Measurements from ENCODE around the gene DAB2IP.
"Not testable (repeated sequence)": the region's sequence is repeated elsewhere in the genome, so short reads cannot be mapped to it uniquely, and the experiment has no call there.

Gene DAB2IP

GRCh38 chr9:121731919-121732318 is 80.5 kb downstream of the DAB2IP start:
- DNase-seq: no peak

DNA sequence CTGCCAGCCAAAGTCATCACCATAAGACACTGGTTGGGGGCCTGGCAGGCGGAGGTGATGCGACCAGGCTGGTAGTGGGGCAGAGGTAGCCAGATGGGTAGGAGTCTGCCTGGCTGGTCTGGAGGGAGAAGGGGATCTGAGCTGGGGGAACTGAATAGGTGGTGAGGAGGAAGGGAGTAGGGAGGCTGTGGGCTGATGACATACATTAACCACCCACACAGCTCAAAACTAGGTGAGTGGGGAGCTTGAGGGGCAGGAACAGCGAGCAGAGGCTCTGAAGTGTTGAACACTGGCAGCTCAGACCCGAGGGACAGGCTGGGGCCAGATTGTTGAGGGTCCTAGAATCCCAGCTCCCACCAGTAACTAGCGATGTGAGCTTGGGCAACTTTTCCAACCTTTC is 81.0 kb downstream of the DAB2IP start:
- no peak for DNase-seq

GRCh38 chr9:121732886-121733285 is 81.5 kb downstream of the DAB2IP start:
- no peak for DNase-seq

DNA sequence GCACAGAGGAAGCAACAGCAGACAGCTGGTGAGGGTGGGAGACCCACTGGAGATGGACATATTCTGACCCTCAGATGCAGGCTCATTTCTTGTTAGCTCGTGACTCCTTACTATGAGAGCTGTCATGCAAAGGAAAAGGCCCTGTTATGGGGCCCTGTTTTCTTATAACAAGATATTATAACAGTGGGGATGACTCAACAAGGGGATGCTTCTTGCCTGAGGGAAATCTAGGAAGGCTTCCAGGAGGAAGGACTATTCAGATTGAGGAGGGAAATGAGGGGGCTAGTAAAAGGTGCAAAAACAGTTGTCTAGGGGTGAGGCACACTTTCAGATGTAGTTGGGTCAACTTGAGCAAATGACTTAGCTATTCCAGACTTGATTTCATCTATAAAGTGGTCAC is 83.0 kb downstream of the DAB2IP start:
- DNase-seq: no peak

GRCh38 chr9:121735065-121735792 is 83.8 kb downstream of the DAB2IP start:
- DNase-seq: no peak

DNA sequence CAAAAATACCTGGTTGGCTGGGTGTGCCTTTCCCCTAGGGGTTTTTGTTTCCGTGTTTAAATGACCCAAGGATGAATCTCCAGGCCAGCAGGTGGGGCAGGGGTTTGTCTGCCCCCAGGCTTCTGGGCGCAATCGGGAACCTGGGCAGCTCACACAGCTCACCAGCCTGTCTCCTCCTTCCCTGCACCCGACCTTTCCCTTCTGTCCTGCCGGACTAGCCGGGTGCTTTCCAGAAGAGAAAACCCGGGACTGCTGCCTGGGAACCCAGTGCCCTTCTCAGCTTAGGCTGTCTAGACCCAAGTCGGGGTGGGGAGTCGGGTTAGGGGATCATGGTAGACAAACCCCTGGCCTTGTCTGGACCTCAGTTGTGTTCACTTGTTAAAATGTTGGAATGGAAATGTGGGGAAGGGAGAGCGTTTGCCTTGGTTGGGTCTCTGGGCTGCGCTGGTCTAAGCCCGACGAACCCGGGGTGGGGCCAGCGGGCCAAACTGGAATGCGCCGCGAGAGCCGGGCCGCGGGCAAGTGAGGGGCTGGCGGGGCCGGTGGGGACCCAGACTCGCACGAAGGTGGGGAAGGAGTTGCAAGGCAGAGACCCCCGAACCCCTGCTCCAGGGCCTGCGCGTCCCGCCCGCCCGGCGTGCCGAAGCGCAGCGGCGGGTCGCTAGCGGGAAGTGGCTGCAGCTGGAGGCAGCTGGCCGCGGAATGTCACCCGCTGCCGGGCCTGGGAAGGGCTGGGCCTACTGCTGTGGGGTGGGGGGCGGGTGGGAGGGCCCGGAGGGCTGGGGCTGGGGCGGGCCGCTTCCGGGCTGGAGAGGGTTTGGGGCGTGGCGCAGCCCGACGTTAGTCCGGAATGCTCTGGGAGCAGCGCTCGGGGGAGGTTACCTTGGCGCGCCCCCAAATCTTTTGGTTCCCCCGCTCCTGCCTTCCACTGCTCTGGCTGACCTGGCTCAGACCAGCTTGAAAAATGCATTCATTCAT is 84.6 kb downstream of the DAB2IP start:
- DNase-seq: no peak

DNA sequence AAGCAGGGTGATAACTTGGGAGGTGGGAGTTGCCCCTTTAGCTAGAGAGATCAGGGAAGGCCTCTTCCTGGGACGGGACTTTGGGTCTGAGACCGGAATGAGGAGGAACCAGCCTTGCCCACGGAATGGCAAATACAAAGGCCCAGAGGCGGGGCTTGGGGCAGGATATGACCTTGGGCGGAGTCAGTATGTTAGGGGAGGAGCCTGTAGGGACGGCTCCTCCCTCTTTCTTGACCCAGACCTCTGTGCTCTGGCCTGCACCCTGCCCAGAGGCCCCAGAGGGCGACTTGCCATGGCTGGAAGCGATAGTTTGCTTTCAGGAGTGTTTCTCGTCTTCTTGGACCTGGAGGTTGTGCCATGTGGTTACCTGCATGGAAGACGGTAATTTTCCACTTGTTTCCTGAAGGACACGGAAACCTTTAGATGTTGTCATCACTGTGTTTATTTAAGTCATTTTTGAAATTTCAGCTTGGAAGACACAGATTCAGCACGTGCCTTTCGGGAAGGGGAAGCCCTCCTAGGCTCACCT is 85.6 kb downstream of the DAB2IP start:
- DNase-seq: no peak

- no peak for DNase-seq
These were observed 86.1 kb downstream of the DAB2IP start for GRCh38 chr9:121737481-121737931.

GRCh38 chr9:121738411-121738810 is 87.0 kb downstream of the DAB2IP start:
- no peak for DNase-seq

DNA sequence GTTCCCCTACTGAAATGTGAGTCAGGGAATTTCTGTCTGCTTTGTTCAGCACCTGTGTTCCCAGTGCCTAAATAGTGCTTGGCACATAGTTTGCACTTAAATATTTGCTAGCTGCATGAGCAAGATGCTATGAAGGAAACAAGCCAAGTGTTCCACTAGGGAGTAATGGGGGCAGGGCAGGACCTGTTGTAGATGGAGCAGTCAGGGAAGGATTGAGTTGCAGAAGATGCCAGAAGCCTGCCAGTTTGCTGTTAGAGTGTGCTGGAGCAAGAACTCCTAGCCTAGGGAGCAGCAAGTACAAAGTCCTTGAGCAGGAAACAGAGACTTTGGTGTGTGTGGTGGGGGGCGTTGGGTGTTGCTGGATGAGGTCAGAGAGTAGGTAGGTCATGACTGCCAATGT is 87.5 kb downstream of the DAB2IP start:
- DNase-seq: no peak

GRCh38 chr9:121739971-121740370 is 88.5 kb downstream of the DAB2IP start:
- no peak for DNase-seq

GRCh38 chr9:121741228-121741918 is 89.9 kb downstream of the DAB2IP start:
- DNase-seq: no peak

GRCh38 chr9:121741919-121742283 is 90.5 kb downstream of the DAB2IP start:
- DNase-seq: not testable (repeated sequence)

- no peak for DNase-seq
These were observed 91.5 kb downstream of the DAB2IP start for GRCh38 chr9:121742923-121743322.

GRCh38 chr9:121743441-121744001 is 92.1 kb downstream of the DAB2IP start:
- DNase-seq: no peak

DNA sequence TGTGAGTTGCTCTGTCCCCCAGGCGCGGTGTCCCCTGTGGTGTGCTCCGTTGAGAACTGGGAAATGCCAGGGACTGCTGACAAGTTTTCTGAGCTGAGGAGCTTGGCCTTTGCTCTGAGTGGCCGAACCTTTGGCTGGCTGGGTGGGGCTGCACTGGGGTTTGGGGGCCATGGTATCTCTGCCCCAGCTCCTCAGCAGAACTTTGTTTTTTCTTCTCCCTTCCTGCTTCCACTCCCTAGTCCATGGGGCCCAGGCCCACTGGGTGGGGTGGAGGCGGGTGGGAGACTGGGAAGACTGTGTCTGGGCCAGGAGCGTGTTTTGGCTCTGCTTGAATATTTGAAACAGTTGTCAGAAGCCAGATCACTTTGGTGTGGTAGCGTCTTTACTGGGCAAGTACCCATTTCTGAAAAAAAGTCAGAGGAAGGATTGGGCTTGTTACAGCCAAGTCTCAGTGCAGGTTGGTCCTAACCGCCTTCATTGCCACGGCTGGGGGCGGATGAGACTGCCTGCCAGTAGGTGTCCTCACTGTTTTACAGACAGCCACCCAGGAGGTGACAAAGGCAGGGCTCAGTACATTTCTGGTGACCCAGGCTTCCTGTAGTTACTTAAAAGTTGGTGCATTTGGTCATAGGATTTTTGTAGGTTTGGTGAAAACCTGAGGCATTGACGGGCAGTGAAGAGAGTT is 92.7 kb downstream of the DAB2IP start:
- DNase-seq: no peak

- DNase-seq: no peak
These were observed 93.4 kb downstream of the DAB2IP start for GRCh38 chr9:121744687-121745395.

DNA sequence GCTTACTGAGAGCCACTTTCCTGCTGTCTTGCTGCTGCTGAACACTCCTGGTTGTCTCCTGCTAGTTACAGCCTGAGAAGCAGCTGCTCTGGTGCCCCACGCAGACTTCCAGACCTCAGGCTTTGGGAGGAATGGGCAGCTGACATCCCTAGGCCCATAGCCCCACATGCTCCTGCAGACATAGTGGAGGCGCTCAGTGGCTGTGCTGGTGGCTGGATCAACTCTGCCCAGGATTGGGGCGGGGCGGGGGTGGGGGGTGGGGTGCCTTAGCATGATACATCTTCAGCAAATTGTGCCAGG is 93.9 kb downstream of the DAB2IP start:
- DNase-seq: no peak

- DNase-seq: no peak
These were observed 95.0 kb downstream of the DAB2IP start for GRCh38 chr9:121746411-121746810.

DNA sequence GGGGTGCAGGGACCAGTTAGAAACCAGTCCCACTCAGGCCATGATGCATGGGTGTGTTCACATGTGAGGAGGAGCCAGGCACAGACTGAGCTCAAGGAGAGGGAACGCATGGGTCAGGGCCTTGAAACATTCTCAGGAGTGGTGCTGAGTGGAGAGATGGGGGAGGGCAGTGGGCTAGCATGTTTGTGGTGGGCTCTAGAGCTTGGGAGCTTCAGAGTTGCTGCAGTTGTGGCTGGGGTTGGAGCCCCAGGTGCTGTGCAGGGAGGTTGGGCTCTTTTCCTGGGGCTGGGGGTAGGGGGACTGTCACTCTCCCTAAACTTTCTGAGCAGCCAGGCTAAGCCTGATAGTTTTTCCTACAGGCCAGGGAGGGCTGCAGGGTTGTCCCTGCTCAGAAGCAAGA is 95.4 kb downstream of the DAB2IP start:
- DNase-seq: no peak

DNA sequence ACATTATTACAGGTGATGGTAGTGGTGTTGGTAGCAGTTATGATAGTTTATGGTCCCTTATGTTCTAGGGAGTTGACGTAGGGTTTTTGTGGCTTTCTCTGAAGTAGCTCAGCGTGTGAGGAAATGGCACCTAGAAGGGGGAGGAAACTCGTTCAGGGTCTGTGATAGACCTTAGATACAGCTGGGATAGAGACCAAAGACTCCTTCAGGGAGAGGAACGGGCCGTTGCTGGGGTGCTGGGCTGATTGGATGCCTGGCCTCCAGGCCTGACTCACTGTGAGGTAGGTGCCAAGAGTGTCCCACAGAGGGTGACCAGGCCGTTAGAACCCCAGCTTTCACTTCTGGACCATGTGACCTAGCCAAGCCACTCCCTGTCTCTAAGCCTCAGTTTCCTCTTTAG is 96.6 kb downstream of the DAB2IP start:
- DNase-seq: no peak
